ENCODE measurements around the gene PUS3.

The PUS3 gene

GRCh38 chr11:125923633-125924032 is 20.6 kb upstream of the PUS3 start:
- H3K27ac ChIP-seq (ENCODE audit: low read length) = no peak overlapping the region
- no peaks in the 10 kb centered on the region for H3K36me3 ChIP-seq (replicated peaks; ENCODE audit: low read depth, low read length)
- no peaks in the 10 kb centered on the region for H3K9me3 ChIP-seq (ENCODE audit: insufficient read depth, low read length)
- TF ChIP-seq CTCF (IDR thresholded peaks at IDR 0.05; ENCODE audit: low read depth, low read length) = no peak
- no peak for TF ChIP-seq EZH2phosphoT487 (IDR thresholded peaks at IDR 0.05; ENCODE audit: low read depth)
- no peaks in the 10 kb centered on the region for H4K20me1 ChIP-seq (ENCODE audit: insufficient read depth, low read length)
- no peaks in the 10 kb centered on the region for H3K79me2 ChIP-seq (ENCODE audit: low read length)
- no peak overlapping the region for H2AFZ ChIP-seq (ENCODE audit: low read depth, low read length)
- 0 out of 2 replicates have a peak, but pooled peaks cover 4% of the 10 kb centered on the region for H3K4me1 ChIP-seq (ENCODE audit: low read length)
- no peak overlapping the region for H3K4me2 ChIP-seq (ENCODE audit: low read length)
- H3K9ac ChIP-seq (ENCODE audit: low read length) = no peak overlapping the region
- H3K4me3 ChIP-seq (ENCODE audit: low read length) = no peak overlapping the region
- H3K27me3 ChIP-seq (ENCODE audit: low read depth, low read length) = peaks cover 53% of the 10 kb centered on the region

DNA sequence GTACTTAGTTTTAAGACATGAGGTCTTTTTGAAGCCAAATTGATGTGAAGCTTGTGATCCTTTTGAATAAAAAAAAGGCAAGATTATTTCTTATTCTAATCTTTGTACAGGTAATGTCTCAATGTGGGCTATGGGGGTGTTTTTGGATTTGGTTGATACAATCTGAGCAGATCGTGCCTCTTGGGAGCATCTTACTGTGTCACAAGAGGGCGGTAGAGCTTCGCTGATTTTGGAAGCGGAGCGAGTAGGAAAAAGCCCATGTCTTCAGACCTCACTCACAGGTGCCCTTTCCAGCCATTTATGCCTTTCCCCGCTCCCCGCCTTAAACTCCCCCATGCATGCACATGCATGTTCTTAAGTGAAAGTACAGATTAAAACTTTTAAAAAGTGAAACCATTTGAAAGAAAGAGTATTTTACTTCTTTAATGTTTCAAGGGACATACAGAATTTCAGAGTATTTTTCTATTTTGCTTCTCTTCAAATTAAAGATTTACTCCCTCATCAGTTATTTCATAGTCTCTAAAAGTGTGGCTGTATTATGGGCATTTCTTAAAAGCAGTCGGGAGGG is 20.1 kb upstream of the PUS3 start:
- Histone ChIP-seq H3K36me3 (replicated peaks; ENCODE audit: low read depth, low read length) (no peaks in the 10 kb centered on the region), H3K9me3 (ENCODE audit: insufficient read depth, low read length) (no peaks in the 10 kb centered on the region), H4K20me1 (ENCODE audit: insufficient read depth, low read length) (no peaks in the 10 kb centered on the region), H3K4me2 (ENCODE audit: low read length) (peak overlapping the region; percentile 24; the same call in 1 of the 2 replicates), H3K27ac (ENCODE audit: low read length) (no peak overlapping the region), H2AFZ (ENCODE audit: low read depth, low read length) (no peak overlapping the region), H3K79me2 (ENCODE audit: low read length) (no peaks in the 10 kb centered on the region), H3K4me3 (ENCODE audit: low read length) (no peak overlapping the region), H3K9ac (ENCODE audit: low read length) (no peak overlapping the region), H3K27me3 (ENCODE audit: low read depth, low read length) (peaks cover 49% of the 10 kb centered on the region), H3K4me1 (ENCODE audit: low read length) (0 out of 2 replicates have a peak, but pooled peaks cover 4% of the 10 kb centered on the region)
- TF ChIP-seq EZH2phosphoT487 (IDR thresholded peaks at IDR 0.05; ENCODE audit: low read depth) (no peak), CTCF (IDR thresholded peaks at IDR 0.05; ENCODE audit: low read depth, low read length) (peak; percentile 81)

DNA sequence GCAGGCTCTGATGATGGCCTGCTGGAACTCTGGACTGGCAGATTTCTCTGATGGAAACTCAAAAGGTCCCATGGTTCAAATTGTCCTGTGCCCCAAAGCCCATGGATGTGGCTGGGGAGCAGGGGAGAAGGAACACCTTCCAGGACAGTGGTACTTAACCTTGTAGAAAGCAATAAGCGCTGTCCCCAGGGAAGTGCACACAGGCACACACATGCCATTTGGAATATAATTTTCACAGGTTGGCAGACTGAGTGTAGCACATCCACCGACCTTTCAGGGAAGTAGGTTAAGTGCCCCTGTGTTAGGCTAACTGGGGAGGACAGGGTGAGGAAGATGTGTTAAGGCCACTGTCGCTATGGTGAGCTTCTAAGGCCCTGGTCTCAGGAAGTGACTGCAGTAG is 19.1 kb upstream of the PUS3 start:
- Histone ChIP-seq H3K4me2 (ENCODE audit: low read length) (no peak overlapping the region), H3K36me3 (replicated peaks; ENCODE audit: low read depth, low read length) (no peaks in the 10 kb centered on the region), H3K27ac (ENCODE audit: low read length) (no peak overlapping the region), H3K4me1 (ENCODE audit: low read length) (0 out of 2 replicates have a peak, but pooled peaks cover 4% of the 10 kb centered on the region), H3K4me3 (ENCODE audit: low read length) (no peak overlapping the region), H2AFZ (ENCODE audit: low read depth, low read length) (no peak overlapping the region), H3K9ac (ENCODE audit: low read length) (no peak overlapping the region), H3K79me2 (ENCODE audit: low read length) (no peaks in the 10 kb centered on the region), H3K9me3 (ENCODE audit: insufficient read depth, low read length) (no peaks in the 10 kb centered on the region), H3K27me3 (ENCODE audit: low read depth, low read length) (peaks cover 45% of the 10 kb centered on the region), H4K20me1 (ENCODE audit: insufficient read depth, low read length) (no peaks in the 10 kb centered on the region)
- TF ChIP-seq EZH2phosphoT487 (IDR thresholded peaks at IDR 0.05; ENCODE audit: low read depth) (no peak), CTCF (IDR thresholded peaks at IDR 0.05; ENCODE audit: low read depth, low read length) (no peak)

- Histone ChIP-seq H3K4me1 (ENCODE audit: low read length) (peaks cover 8% of the 10 kb centered on the region; the same call in 1 of the 2 replicates), H3K9ac (ENCODE audit: low read length) (no peak overlapping the region), H3K4me3 (ENCODE audit: low read length) (no peak overlapping the region), H3K27me3 (ENCODE audit: low read depth, low read length) (peaks cover 36% of the 10 kb centered on the region), H3K79me2 (ENCODE audit: low read length) (no peaks in the 10 kb centered on the region), H3K9me3 (ENCODE audit: insufficient read depth, low read length) (no peaks in the 10 kb centered on the region), H2AFZ (ENCODE audit: low read depth, low read length) (no peak overlapping the region), H4K20me1 (ENCODE audit: insufficient read depth, low read length) (no peaks in the 10 kb centered on the region), H3K27ac (ENCODE audit: low read length) (no peak overlapping the region), H3K36me3 (replicated peaks; ENCODE audit: low read depth, low read length) (no peaks in the 10 kb centered on the region), H3K4me2 (ENCODE audit: low read length) (no peak overlapping the region)
- no peak for TF ChIP-seq CTCF (IDR thresholded peaks at IDR 0.05; ENCODE audit: low read depth, low read length)
- no peak for TF ChIP-seq EZH2phosphoT487 (IDR thresholded peaks at IDR 0.05; ENCODE audit: low read depth)
Measured at GRCh38 chr11:125921042-125921441, 18.0 kb upstream of the PUS3 start.

All from OCI-LY3 (cell line).